ENCODE results near the gene PRAMEF11. TPM values are rescaled to one million over a fixed set of nuclear protein-coding genes. Genes with fewer than 3 reads are reported as not detected.
"Not testable (repeated sequence)": the region's sequence is repeated elsewhere in the genome, so short reads cannot be mapped to it uniquely, and the experiment has no call there.

The PRAMEF11 gene
- total RNA-seq, 4 donors from 2014 or later: not detected

GRCh38 chr1:12811409-12811784, 19.8 kb downstream of the PRAMEF11 start:
- Histone ChIP-seq H3K4me3 (no peak overlapping the region), H3K9me3 (no peaks in the 10 kb centered on the region), H3K4me1 (no peaks in the 10 kb centered on the region), H3K27me3 (peaks cover 22% of the 10 kb centered on the region), H3K36me3 (no peaks in the 10 kb centered on the region), H3K27ac (no peak overlapping the region)
- WGBS, 2 donors (ENCODE audit: low coverage in 1 of 2): 25 to 54% methylated on average over 1 to 2 of the region's 2 CpGs
- no peak for ATAC-seq
- TF ChIP-seq POLR2A (IDR thresholded peaks at IDR 0.05): no peak
- no peak for TF ChIP-seq CTCF (IDR thresholded peaks at IDR 0.05)
- no peak for TF ChIP-seq EP300 (IDR thresholded peaks at IDR 0.05)
- no peak for TF ChIP-seq POLR2AphosphoS5 (IDR thresholded peaks at IDR 0.05)

GRCh38 chr1:12810691-12811408, 20.4 kb downstream of the PRAMEF11 start:
- WGBS, 2 donors (ENCODE audit: low coverage in 1 of 2): 36% methylated on average over 2 of the region's 5 CpGs; no CpG with 5 or more reads in 1 of the 2 donors

DNA sequence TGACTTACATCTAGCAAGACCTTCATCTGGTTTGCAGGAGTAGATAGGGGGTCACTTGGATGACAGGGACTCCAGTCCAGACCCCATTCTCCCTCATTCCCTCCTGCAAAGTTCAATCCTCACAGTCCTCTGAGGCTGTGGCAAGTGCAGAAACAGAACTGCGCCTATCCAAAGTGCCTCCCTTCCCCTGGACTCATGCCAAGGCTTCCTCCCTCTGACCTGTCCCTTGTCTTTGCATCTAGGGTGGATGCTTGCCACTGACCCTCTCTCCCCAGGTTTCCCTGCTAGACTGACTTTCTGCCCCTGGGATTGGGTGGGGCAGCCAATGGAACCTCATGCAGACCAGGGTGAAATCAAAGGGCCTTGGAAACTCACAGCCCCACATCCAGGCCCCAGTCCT, 21.3 kb downstream of the PRAMEF11 start:
- H3K4me3 ChIP-seq: no peak overlapping the region
- no peak overlapping the region for H3K27ac ChIP-seq
- no peak for ATAC-seq
- TF ChIP-seq EP300 (IDR thresholded peaks at IDR 0.05): no peak
- no peak for TF ChIP-seq CTCF (IDR thresholded peaks at IDR 0.05)
- no peak for TF ChIP-seq POLR2AphosphoS5 (IDR thresholded peaks at IDR 0.05)
- no peak for TF ChIP-seq POLR2A (IDR thresholded peaks at IDR 0.05)
- no peaks in the 10 kb centered on the region for H3K36me3 ChIP-seq
- peaks cover 0 to 5% (median 0%) of the 10 kb centered on the region in 3 donors for H3K9me3 ChIP-seq
- 80% methylated on average over 1 of the region's 1 CpG; no CpG with 5 or more reads in 1 of the 2 donors for WGBS, 2 donors (ENCODE audit: low coverage in 1 of 2)
- peaks cover 22% of the 10 kb centered on the region for H3K27me3 ChIP-seq
- H3K4me1 ChIP-seq: no peaks in the 10 kb centered on the region

More at GRCh38 chr1:12810691-12811408, 20.4 kb downstream of the PRAMEF11 start:
- no peak for ATAC-seq
- Histone ChIP-seq H3K27me3 (peaks cover 22% of the 10 kb centered on the region), H3K4me3 (no peak overlapping the region), H3K4me1 (no peaks in the 10 kb centered on the region), H3K9me3 (no peaks in the 10 kb centered on the region), H3K27ac (no peak overlapping the region), H3K36me3 (no peaks in the 10 kb centered on the region)
- no peak for TF ChIP-seq POLR2AphosphoS5 (IDR thresholded peaks at IDR 0.05)
- TF ChIP-seq EP300 (IDR thresholded peaks at IDR 0.05): no peak
- TF ChIP-seq CTCF (IDR thresholded peaks at IDR 0.05): no peak
- no peak for TF ChIP-seq POLR2A (IDR thresholded peaks at IDR 0.05)

DNA sequence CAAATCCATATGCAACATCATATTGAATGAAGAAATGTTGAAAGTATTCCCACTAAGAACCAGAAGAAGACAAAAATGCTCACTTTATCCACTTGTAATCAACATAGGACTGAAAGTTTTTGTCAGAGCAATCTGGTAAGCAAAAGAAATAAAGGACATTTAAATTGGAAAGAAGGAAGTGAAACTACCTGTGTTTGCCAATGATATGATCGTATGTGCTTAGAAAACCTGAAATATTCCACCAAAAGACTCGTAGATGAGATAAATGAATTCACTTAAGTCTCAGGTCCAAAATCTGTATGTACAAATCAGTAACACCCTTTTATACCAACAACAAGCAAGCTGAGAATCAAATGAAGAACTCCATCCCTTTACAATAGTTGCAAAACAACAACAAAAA, 31.5 kb downstream of the PRAMEF11 start:
- Histone ChIP-seq H3K4me3 (no peak overlapping the region), H3K9me3 (peaks cover 0 to 19% (median 0%) of the 10 kb centered on the region in 3 donors), H3K4me1 (no peaks in the 10 kb centered on the region), H3K27me3 (no peaks in the 10 kb centered on the region), H3K27ac (no peak overlapping the region), H3K36me3 (no peaks in the 10 kb centered on the region)
- ATAC-seq: no peak
- 56 to 76% methylated on average over 2 of the region's 2 CpGs for WGBS, 2 donors (ENCODE audit: low coverage in 1 of 2)
- no peak for TF ChIP-seq EP300 (IDR thresholded peaks at IDR 0.05)

GRCh38 chr1:12798911-12799310, 32.3 kb downstream of the PRAMEF11 start:
- no peak for ATAC-seq
- Histone ChIP-seq H3K4me3 (no peak overlapping the region), H3K36me3 (no peaks in the 10 kb centered on the region), H3K27ac (no peak overlapping the region), H3K9me3 (peaks cover 0 to 11% (median 0%) of the 10 kb centered on the region in 3 donors), H3K27me3 (no peaks in the 10 kb centered on the region), H3K4me1 (no peaks in the 10 kb centered on the region)
- no peak for TF ChIP-seq EP300 (IDR thresholded peaks at IDR 0.05)
- no peak for TF ChIP-seq POLR2AphosphoS5 (IDR thresholded peaks at IDR 0.05)
- no peak for TF ChIP-seq CTCF (IDR thresholded peaks at IDR 0.05)
- no peak for TF ChIP-seq POLR2A (IDR thresholded peaks at IDR 0.05)
- WGBS, 2 donors (ENCODE audit: low coverage in 1 of 2): no CpG with 5 or more reads among the region's 4 CpGs

DNA sequence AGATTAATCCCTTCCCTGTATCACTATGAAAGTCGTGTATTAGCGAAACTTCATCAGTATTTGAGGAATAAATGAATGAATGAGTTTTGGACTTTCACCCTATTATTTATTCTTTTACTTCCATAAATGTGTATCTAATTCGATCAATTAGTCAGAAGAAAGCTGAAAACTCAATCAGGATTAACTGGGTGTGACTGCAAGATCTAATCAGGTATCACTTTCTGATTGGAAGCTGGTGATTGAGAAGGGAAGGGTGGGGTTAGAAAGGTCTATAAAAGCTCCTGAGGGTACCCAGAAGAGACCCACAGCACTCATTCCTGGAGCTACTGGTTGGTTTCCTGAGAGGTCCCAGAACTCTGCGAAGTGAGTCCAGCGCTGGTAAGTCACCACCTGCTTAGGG, 40.1 kb downstream of the PRAMEF11 start, which contains the start of gene PRAMEF1:
Gene PRAMEF1 (plus strand): TSS at position 301 of the 400 bp plus-strand sequence. CDS start 1,831 bp downstream, outside the sequence.
- H3K4me3 ChIP-seq, H3K9me3 ChIP-seq, H3K27ac ChIP-seq, H3K36me3 ChIP-seq, H3K27me3 ChIP-seq, ATAC-seq, H3K4me1 ChIP-seq: not testable (repeated sequence)
- WGBS, 2 donors (ENCODE audit: low coverage in 1 of 2): no CpG with 5 or more reads among the region's 5 CpGs

DNA sequence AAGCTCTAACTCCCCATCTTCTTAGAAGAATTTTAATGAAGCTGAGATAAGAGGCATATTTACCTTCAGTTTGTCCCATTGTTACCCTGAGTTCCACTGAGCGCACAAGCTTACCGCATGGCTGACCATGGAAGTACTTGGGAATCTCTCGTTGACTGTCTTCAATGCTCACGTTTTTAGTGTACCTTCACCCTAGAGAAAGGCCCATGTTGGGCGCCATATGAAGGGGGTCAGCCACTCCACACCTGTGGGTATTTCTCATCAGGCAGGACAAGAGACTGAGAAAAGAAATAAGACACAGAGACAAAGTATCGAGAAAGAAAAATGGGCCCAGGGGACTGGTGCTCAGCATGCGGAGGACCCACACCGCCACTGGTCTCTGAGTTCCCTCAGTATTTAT, 46.5 kb downstream of the PRAMEF11 start:
- not testable (repeated sequence) for H3K27ac ChIP-seq, H3K36me3 ChIP-seq, H3K27me3 ChIP-seq, H3K4me1 ChIP-seq, ATAC-seq, H3K4me3 ChIP-seq
- peaks cover 0 to 38% (median 0%) of the 10 kb centered on the region in 3 donors for H3K9me3 ChIP-seq
- 87 to 93% methylated on average over 3 to 7 of the region's 8 CpGs for WGBS, 2 donors (ENCODE audit: low coverage in 1 of 2)

DNA sequence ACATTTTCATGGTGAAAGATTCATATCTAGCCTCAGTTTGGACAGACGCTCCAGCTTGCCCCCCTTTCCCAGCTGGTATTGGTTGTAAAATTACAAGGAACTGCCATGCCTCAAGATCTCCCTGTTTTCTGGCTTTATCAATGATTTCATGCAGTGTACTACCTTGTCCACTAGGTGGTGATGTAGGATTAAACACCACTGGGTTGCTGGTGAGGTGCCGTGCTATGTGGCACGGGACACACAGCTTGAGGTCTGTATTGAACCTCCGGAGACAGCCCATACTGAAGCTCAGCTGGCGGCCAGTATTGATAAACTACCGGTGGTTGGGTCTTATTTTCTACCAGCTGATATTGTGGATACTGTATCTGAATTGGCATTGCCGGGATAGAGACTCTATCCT, 47.4 kb downstream of the PRAMEF11 start:
- H3K27ac ChIP-seq, H3K4me3 ChIP-seq, H3K4me1 ChIP-seq, ATAC-seq, H3K36me3 ChIP-seq, H3K27me3 ChIP-seq: not testable (repeated sequence)
- H3K9me3 ChIP-seq: peaks cover 0 to 38% (median 0%) of the 10 kb centered on the region in 3 donors
- WGBS, 2 donors (ENCODE audit: low coverage in 1 of 2): 43 to 88% methylated on average over 1 of the region's 7 CpGs
